Activated gamma-delta T cell (primary cell): ENCODE measurements around the gene RAB43.
"Not testable (repeated sequence)": the region's sequence is repeated elsewhere in the genome, so short reads cannot be mapped to it uniquely, and the experiment has no call there.

Experiments
- DNase-seq: peaks from one replicate; lab custom pipeline; 2025; lab: John Stamatoyannopoulos, UW

Gene RAB43

DNA sequence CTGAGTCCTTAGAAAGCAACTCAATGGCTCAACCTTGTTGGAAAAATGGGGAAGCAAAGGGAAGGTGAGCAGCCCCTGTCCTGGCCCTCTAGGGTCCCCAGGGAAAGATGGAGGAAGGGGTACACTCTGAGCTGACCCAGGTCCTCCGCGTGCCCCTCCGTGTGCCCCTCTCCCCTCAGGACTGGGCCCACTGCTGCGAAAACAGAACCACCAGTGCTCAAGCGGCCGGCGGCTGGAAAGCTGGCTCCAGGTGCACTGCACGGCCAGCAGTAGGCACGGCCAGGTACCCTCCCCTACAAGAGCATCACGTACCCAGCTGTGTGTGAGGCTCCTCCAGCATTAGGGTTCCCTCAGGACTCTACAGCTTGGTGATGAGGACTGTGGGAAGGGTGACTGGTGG, 26.3 kb downstream of the RAB43 start:
- no peak for DNase-seq

DNA sequence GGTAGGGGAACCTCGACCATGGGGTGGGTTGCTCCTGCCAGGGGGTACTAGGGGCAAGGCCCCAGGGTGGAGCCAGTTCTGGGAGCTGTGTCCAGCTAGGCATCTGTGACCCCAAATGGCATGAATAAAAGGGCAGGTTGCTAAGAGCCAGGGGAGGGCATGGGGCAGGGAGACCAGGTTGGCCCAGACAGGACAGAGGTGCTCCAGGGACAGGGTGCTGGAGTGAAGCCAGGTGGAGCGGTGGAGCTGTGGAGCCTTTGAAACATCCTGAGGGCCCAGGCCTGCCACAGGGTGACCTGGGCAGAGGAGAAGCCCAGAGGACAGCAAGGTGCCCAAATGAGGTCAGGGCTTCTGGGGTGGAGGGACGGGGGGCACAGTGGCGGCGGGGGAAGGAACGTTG, 33.3 kb downstream of the RAB43 start:
- not testable (repeated sequence) for DNase-seq

GRCh38 chr3:129087904-129088303, 33.7 kb downstream of the RAB43 start:
- DNase-seq: not testable (repeated sequence)

- no peak for DNase-seq
These were observed 34.4 kb downstream of the RAB43 start for GRCh38 chr3:129087138-129087702.

DNA sequence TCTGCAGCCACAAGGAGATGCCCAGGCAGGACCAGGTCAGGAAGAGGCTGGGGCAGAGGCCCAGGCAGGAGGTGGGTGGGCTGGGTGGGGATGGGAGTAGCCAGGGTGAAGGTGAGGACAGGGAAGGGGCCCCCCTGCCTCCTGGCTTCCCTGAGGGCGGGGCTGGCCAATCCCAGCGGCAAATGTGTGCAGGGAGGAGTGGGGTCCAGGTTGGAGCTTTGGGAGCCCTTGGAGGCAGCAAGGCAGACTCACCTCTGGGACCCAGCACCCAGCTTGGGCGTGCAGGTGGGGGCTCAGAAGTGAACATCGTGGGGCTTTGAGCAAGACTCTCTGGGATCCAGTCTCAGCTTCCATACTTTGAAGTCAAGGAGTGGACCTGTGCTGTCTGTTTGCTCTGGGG, 35.8 kb downstream of the RAB43 start:
- DNase-seq: no peak

- no peak for DNase-seq
These were observed 36.4 kb downstream of the RAB43 start for GRCh38 chr3:129085165-129085715.

DNA sequence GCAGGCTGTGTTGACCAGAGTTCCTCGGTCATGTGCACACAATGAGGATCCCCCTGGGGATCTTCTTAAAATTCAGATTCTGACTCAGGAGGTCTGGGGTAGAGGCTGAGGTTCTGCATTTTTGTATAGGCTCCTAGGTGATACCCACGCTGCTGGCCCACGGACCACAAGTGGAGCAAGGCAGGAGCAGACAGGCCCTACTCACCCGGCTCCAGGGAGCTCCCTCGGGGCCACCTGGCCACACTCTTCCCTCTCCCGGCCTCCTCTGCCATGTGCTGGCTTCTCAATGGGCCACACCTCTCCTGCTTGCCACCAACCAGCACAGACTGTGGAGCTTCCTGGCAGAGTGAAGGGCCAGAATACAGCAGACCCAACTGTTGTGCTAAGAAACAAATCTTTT, 37.1 kb downstream of the RAB43 start:
- DNase-seq: no peak

DNA sequence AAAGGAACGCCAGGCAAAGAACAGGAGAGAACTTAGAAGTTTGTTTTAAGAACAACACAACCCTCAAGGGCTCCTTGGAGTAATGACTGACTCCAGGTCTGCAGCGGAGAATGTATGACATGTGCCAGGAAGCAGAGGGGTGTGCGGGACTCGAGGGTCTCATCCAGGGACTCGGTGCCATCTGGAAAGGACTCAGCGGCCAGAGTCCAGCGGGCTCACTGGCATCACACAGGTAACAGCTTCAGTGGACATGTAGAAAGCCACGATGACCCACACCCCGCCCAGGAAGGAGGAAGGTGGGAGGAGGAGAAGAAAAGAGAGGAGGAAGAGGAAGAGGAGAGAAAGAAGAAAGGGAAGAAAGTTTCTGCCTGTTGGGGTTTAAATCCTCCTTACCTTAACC, 39.6 kb downstream of the RAB43 start:
- DNase-seq: no peak

DNA sequence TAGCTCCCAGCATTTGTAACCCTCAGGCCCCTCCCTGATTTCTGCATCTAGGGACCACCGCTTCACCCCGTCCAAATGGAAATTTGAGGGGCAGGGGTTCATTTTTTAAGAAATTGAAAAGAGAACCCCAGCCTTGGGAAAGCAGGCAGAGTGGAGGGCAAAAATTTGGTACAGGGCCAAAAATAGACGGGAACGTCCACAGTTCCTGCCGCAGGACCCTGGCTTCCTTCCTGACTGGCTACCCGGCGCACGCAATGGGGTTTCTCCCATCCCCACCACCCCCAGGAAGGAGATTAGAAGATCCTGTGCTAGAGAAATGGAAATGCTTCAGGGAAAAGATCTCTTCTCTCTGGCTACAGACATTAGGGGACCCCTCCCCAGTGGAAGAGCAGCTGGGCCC, 40.1 kb downstream of the RAB43 start:
- DNase-seq: no peak

GRCh38 chr3:129078510-129078909, 43.1 kb downstream of the RAB43 start:
- DNase-seq: no peak

DNA sequence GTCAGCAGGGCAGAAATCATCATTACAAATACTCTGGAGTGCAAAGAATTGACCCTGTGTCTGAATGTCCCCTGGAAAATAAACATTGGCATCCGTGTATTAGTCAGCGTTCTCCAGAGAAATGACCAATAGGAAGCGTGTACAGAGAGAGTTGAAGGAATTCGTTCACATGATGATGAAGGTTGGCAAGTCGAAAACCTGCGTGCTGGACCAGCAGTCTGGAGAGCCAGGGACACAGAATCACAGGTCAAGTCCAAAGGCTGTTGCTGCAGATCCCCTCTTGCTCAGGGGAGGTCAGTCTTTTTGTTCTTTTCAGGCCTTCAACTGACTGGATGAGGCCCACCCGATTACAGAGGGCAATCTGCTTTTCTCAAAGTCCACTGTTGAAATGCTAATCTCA, 44.4 kb downstream of the RAB43 start:
- DNase-seq: no peak

DNA sequence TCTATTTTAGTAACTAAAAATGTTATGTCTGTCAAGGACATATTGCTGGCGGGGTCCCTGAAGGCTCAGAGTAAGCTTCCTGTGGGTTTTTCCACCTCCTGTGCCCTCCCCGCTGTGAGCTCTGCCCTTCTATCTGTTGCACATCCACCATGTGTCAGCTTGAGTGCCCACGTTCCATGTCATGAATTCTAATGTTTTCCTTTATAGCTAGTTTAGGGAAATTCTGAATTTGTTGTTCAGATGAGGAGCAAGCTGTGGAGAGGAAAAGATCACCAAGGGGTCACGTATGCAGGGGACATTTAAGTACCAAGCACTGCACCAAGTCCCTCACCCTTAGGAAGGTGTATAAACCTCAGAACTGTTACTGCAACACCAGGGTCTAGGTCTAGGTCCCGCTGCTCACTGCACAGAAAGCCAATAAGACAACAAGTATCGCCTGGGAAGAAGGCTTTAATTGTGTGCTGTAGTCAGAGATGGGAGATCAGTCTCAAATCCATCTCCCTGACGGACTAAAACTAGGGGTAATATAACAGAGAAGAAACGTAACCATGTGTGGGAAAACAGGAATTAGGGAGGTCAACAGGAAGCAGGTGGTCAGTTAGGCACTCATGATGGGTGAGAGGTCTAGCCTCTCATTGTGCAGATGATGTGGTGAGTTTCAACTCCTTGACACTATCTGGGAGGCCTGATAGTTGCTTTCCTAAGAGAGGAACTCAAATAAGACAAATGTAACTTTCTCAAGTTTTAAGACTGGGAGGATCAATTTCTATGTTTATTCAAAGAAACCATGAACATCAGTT, 51.3 kb downstream of the RAB43 start:
- no peak for DNase-seq

- not testable (repeated sequence) for DNase-seq
These were observed 52.1 kb downstream of the RAB43 start for GRCh38 chr3:129069313-129070085.

GRCh38 chr3:129068291-129068886, 53.2 kb downstream of the RAB43 start:
- peak; percentile 17 for DNase-seq

- DNase-seq: not testable (repeated sequence)
These were observed 53.9 kb downstream of the RAB43 start for GRCh38 chr3:129067719-129068118.

GRCh38 chr3:129065720-129066073, 55.9 kb downstream of the RAB43 start:
- no peak for DNase-seq

GRCh38 chr3:129065016-129065719, 56.4 kb downstream of the RAB43 start:
- no peak for DNase-seq

DNA sequence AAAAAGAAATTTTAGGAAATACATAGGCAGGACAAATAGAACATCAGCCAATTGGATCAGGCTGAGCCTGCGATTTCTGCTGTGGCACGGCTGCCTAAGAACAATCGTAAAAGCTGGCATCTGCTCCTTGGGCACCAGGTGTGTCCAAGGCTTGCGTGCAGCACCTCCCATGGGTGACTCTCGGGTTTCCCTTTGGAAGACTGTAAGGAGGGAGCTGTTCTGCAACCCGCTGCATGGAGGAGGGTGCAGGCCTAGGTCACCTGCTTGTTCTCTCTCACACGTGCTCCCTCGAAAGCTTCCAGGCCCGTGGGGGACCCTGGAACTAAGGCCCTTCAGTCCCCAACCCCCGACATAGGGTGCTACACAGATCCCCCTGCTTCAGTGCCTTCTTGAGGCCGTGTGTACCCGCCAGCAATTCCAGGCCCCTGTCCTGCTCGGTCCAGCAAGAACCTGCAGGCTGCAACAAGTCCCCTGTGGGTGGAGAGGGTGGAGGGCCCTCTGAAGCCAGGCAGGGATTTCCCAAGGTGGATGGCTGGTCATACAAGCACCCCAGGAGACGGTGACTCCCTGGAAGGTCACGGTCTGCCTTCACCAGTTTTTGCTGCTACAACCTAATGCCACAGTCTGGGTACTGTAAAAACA, 57.6 kb downstream of the RAB43 start:
- DNase-seq: no peak

GRCh38 chr3:129063091-129063640, 58.4 kb downstream of the RAB43 start:
- DNase-seq: no peak

DNA sequence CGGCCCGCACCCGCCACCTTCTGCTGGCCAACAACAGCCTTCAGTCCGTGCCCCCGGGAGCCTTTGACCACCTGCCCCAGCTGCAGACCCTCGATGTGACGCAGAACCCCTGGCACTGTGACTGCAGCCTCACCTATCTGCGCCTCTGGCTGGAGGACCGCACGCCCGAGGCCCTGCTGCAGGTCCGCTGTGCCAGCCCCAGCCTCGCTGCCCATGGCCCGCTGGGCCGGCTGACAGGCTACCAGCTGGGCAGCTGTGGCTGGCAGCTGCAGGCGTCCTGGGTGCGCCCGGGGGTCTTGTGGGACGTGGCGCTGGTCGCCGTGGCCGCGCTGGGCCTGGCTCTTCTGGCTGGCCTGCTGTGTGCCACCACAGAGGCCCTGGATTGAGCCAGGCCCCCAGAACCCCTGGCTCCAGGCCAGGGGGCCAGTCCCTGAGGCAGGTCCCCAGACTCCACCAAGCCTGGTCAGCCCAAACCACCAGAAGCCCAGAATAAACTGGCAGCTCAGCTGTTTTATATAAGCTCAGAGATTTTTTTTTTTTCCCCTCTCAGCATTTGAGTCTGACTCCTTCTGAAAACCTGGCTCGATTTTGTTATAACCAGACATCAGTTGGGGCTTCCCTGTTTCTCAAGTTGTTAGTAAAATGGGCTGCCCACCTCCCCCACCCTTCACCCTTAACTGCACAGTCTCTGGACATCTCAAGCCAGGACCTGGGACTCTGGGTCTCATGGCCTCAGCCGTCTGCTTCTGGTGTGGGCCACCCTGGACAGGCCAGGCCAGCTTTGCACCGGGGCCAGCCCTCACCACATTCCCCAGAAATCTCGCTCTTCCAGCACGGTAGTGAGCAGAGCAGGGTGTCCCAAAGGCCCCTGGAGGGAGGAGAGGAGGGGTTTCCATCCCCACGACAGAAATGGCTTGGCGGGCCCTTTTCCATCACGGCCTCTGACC, 59.4 kb downstream of the RAB43 start:
- no peak for DNase-seq
